Adrenal gland (tissue), 5 donors: Measurements from ENCODE around the gene MFSD11.

Source experiments
- CTCF ChIP-seq, 6 experiments: fragments of 450-650 bp in 4 of 6; fragments of 200-600 bp in 2 of 6; sonication (generic) in 1 of 6; IDR thresholded peaks; 1 replicate in 5 of 6; 2 replicates in 1 of 6; pipeline versions ENCODE4 v1.5.1 to v1.8.0; 2016 to 2021; ENCODE audit warnings: antibody characterized with exemption in 6 of 6, mild to moderate bottlenecking in 2 of 6, moderate library complexity in 1 of 6
- POLR2A ChIP-seq, 2 donors: fragments of 450-650 bp; IDR thresholded peaks; one replicate each; pipeline ENCODE4 v1.6.1; 2017; ENCODE audit warnings: antibody characterized with exemption in 2 of 2, mild to moderate bottlenecking in 2 of 2, moderate library complexity in 1 of 2
- donor health status: DM: no; HTN: no; CAD: no.

GRCh38 chr17:76826330-76827068, 88.6 kb downstream of the MFSD11 start:
- TF ChIP-seq CTCF (IDR thresholded peaks at IDR 0.05) (no peak), POLR2A (IDR thresholded peaks at IDR 0.05) (no peak)
